Endothelial cell of umbilical vein (primary cell): ENCODE data around the gene FCMR.

Source experiments
- POLR2A ChIP-seq: IDR thresholded peaks from 2 replicates; pipeline ENCODE4 v1.6.1; 2012; ENCODE audit warnings: low read depth, mild to moderate bottlenecking, control low read depth, low read length
- POLR2AphosphoS5 ChIP-seq: IDR thresholded peaks from 2 replicates; pipeline ENCODE4 v1.6.1; 2012; ENCODE audit warnings: low read depth, mild to moderate bottlenecking, control low read depth, low read length, moderate library complexity; ENCODE audit not compliant: insufficient read depth
- TF ChIP-seq, protein P1 (sequence below), 2 donors: IDR thresholded peaks; 1 replicate in 1 of 2; 2 replicates in 1 of 2; pipeline ENCODE4 v1.5.1; 2011; ENCODE audit warnings: low read length in 2 of 2, mild to moderate bottlenecking in 2 of 2, moderate library complexity in 2 of 2, control low read depth in 1 of 2, inconsistent platforms in 1 of 2, low read depth in 1 of 2; ENCODE audit not compliant: insufficient read depth in 1 of 2; ENCODE audit errors: extremely low read depth in 1 of 2

GRCh38 chr1:206887701-206888100 is 34.0 kb downstream of the FCMR start:
- TF ChIP-seq POLR2AphosphoS5 (no peak), POLR2A (no peak)
- TF ChIP-seq, protein P1, sequence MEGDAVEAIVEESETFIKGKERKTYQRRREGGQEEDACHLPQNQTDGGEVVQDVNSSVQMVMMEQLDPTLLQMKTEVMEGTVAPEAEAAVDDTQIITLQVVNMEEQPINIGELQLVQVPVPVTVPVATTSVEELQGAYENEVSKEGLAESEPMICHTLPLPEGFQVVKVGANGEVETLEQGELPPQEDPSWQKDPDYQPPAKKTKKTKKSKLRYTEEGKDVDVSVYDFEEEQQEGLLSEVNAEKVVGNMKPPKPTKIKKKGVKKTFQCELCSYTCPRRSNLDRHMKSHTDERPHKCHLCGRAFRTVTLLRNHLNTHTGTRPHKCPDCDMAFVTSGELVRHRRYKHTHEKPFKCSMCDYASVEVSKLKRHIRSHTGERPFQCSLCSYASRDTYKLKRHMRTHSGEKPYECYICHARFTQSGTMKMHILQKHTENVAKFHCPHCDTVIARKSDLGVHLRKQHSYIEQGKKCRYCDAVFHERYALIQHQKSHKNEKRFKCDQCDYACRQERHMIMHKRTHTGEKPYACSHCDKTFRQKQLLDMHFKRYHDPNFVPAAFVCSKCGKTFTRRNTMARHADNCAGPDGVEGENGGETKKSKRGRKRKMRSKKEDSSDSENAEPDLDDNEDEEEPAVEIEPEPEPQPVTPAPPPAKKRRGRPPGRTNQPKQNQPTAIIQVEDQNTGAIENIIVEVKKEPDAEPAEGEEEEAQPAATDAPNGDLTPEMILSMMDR (IDR thresholded peaks at IDR 0.05; ENCODE audit: extremely low read depth in 1 of 2, insufficient read depth in 1 of 2, low read depth in 1 of 2, low read length in 2 of 2): no peak
